B cell (primary cell): Measurements from ENCODE around the gene GPR33. TPM values are rescaled to one million over a fixed set of nuclear protein-coding genes. Genes with fewer than 3 reads are reported as not detected.

ENCODE experiments used
- ATAC-seq: fragments of 200-7000 bp; cut with Tn5 transposase; one replicate; pipeline ENCODE4 v1.10.0; 2021; ENCODE audit warnings: low read depth, mild to moderate bottlenecking, moderate number of reproducible peaks, moderate library complexity
- CTCF ChIA-PET: fragments of 350-600 bp; sonication (Branson Sonifier 250); formaldehyde crosslinking; loops from one replicate; lab custom pipeline; 2021; ENCODE audit warnings: antibody characterized with exemption, inconsistent platforms; lab: Charles Lee
- POLR2A ChIA-PET: fragments of 350-600 bp; sonication (Branson Sonifier 250); formaldehyde crosslinking; loops from one replicate; lab custom pipeline; 2021; ENCODE audit warnings: antibody characterized with exemption; lab: Charles Lee
- DNase-seq: peaks from one replicate; pipeline ENCODE4 v3.0.0; 2013
- H2AFZ ChIP-seq: 2 replicates; pipeline ENCODE4 v1.6.1; 2012; ENCODE audit warnings: mild to moderate bottlenecking, low read depth, low read length; ENCODE audit not compliant: insufficient read depth, poor library complexity, severe bottlenecking
- H3K27ac ChIP-seq, 2 donors: 1 replicate in 1 of 2; 2 replicates in 1 of 2; pipeline ENCODE4 v1.5.1; 2012 to 2013; ENCODE audit warnings: low read length in 2 of 2, mild to moderate bottlenecking in 2 of 2, moderate library complexity in 1 of 2
- H3K27me3 ChIP-seq, 4 experiments: fragments of 200-600 bp in 1 of 4; sonication (generic) in 1 of 4; replicated peaks in 1 of 4; 1 replicate in 2 of 4; 2 replicates in 2 of 4; pipeline versions ENCODE4 v1.6.1 to v1.7.0; 2013 to 2016; ENCODE audit warnings: low read length in 3 of 4, mild to moderate bottlenecking in 2 of 4, mixed read lengths in 1 of 4, moderate library complexity in 1 of 4; ENCODE audit not compliant: insufficient read depth in 4 of 4, control insufficient read depth in 3 of 4; ENCODE audit errors: control extremely low read depth in 1 of 4
- H3K36me3 ChIP-seq, 2 experiments: replicated peaks in 1 of 2; 1 replicate in 1 of 2; 2 replicates in 1 of 2; pipeline versions ENCODE4 v1.6.1 to v1.7.1; 2013; ENCODE audit warnings: low read length in 1 of 2; ENCODE audit not compliant: insufficient read depth in 2 of 2, control insufficient read depth in 1 of 2; ENCODE audit errors: control extremely low read depth in 1 of 2, extremely low read depth in 1 of 2
- H3K4me1 ChIP-seq, 2 donors: fragments of 200-600 bp in 1 of 2; sonication (generic) in 1 of 2; 1 replicate in 1 of 2; 2 replicates in 1 of 2; pipeline versions ENCODE4 v1.5.1 to v1.6.1; 2013 to 2017; ENCODE audit warnings: low read length in 2 of 2; ENCODE audit not compliant: control insufficient read depth in 2 of 2, insufficient read depth in 2 of 2
- H3K4me2 ChIP-seq: replicated peaks from 2 replicates; pipeline ENCODE3; 2012; ENCODE audit warnings: mild to moderate bottlenecking, low read depth, low read length; ENCODE audit not compliant: poor library complexity, severe bottlenecking
- H3K4me3 ChIP-seq, 5 experiments: fragments of 200-600 bp in 1 of 5; sonication (generic) in 1 of 5; 1 replicate in 3 of 5; 2 replicates in 2 of 5; pipeline versions ENCODE4 v1.5.1 to v1.7.0; 2011 to 2016; ENCODE audit warnings: low read length in 4 of 5, mild to moderate bottlenecking in 4 of 5, low read depth in 2 of 5, control low read depth in 1 of 5, moderate library complexity in 1 of 5; ENCODE audit not compliant: insufficient read depth in 1 of 5; ENCODE audit errors: control extremely low read depth in 1 of 5, extremely low read depth in 1 of 5
- H3K79me2 ChIP-seq: fragments of 200-600 bp; sonication (generic); one replicate; pipeline ENCODE4 v1.6.0; 2016; ENCODE audit warnings: low read length; ENCODE audit not compliant: control insufficient read depth, insufficient read depth
- H3K9ac ChIP-seq: fragments of 200-600 bp; sonication (generic); 2 replicates; pipeline ENCODE4 v1.6.1; 2017; ENCODE audit warnings: mild to moderate bottlenecking, low read length, moderate library complexity
- H3K9me3 ChIP-seq, 3 donors: one replicate each; pipeline versions ENCODE4 v1.6.1 to v1.7.1; 2013; ENCODE audit warnings: low read length in 2 of 3; ENCODE audit not compliant: control insufficient read depth in 2 of 3, insufficient read depth in 1 of 3; ENCODE audit errors: control extremely low read depth in 1 of 3
- H4K20me1 ChIP-seq: 2 replicates; pipeline ENCODE4 v1.6.0; 2012; ENCODE audit warnings: mild to moderate bottlenecking, low read length; ENCODE audit not compliant: insufficient read depth, control insufficient read depth, poor library complexity, severe bottlenecking
- H3K27ac Mint-ChIP-seq: one replicate; pipeline ENCODE4 v1.8.0; 2021; ENCODE audit warnings: mixed read lengths
- H3K27me3 Mint-ChIP-seq: one replicate; pipeline ENCODE4 v1.8.0; 2021; ENCODE audit warnings: mixed read lengths
- H3K4me1 Mint-ChIP-seq: one replicate; pipeline ENCODE4 v1.8.0; 2021; ENCODE audit warnings: mixed read lengths
- H3K4me3 Mint-ChIP-seq: one replicate; pipeline ENCODE4 v1.8.0; 2021; ENCODE audit warnings: mixed read lengths
- H3K9me3 Mint-ChIP-seq: one replicate; pipeline ENCODE4 v1.8.0; 2022; ENCODE audit warnings: mixed read lengths; ENCODE audit not compliant: insufficient read depth
- CTCF ChIP-seq: fragments of 200-600 bp; IDR thresholded peaks from one replicate; pipeline ENCODE4 v1.8.0; 2022; ENCODE audit warnings: antibody characterized with exemption, mild to moderate bottlenecking
- EZH2 ChIP-seq: IDR thresholded peaks from 2 replicates; pipeline ENCODE4 v1.6.1; 2012; ENCODE audit warnings: borderline replicate concordance, low read depth, mild to moderate bottlenecking, moderate library complexity, low read length; ENCODE audit not compliant: insufficient read depth, poor library complexity, severe bottlenecking
- WGBS: methylation state at CpG from one replicate; pipeline ENCODE4 v1.1.5; 2013; ENCODE audit warnings: missing lambda C conversion rate; ENCODE audit not compliant: insufficient coverage; 5-methylcytosine and 5-hydroxymethylcytosine counted together
- intact Hi-C: fragments of 100-400 bp; cut with micrococcal nuclease; formaldehyde crosslinking; loops from one replicate; pipeline ENCODE4 v1.10.0; 2022
- polyA plus RNA-seq: library from polyadenylated mRNA; depleted of rRNA; stranded (reverse); fragments of >200 nt; gene quantifications from 2 replicates; pipeline ENCODE4 v1.2.3, GENCODE V29; 2012
- total RNA-seq, 2 donors: library from RNA; stranded (reverse); fragments of 120-200 nt in 1 of 2; gene quantifications; 1 replicate in 1 of 2; 2 replicates in 1 of 2; pipeline versions ENCODE4 v1.2.3 to v1.2.4, GENCODE V29; 2013 to 2022

Gene GPR33
- total and polyA plus RNA-seq, 2 donors (not counting 1 experiment from before 2014, with no cell fraction given) = not detected

GRCh38 chr14:31508135-31508534 is 20.3 kb upstream of the GPR33 start:
- Mint-ChIP-seq H3K4me1 (no peaks in the 10 kb centered on the region), H3K9me3 (no peaks in the 10 kb centered on the region), H3K27me3 (no peaks in the 10 kb centered on the region), H3K27ac (no peak overlapping the region), H3K4me3 (no peak overlapping the region)
- no peaks in the 10 kb centered on the region for H4K20me1 ChIP-seq
- CTCF ChIA-PET = interaction anchor here (1.1 kb wide), 1 partner anchor 745 kb away, joined by 3 read pairs; no protein-coding TSS in a partner anchor
- H3K4me1 ChIP-seq = no peaks in the 10 kb centered on the region
- H3K4me2 ChIP-seq = no peak overlapping the region
- no peak overlapping the region for H3K27ac ChIP-seq
- POLR2A ChIA-PET = no interaction called here
- WGBS = 81% methylated on average over 5 of the region's 5 CpGs
- H3K9me3 ChIP-seq = no peaks in the 10 kb centered on the region
- no peaks in the 10 kb centered on the region for H3K27me3 ChIP-seq
- intact Hi-C loops = no loop called here
- no peak for DNase-seq
- no peaks in the 10 kb centered on the region for H3K79me2 ChIP-seq
- ATAC-seq = no peak
- H2AFZ ChIP-seq = no peak overlapping the region
- no peak overlapping the region for H3K4me3 ChIP-seq
- no peak overlapping the region for H3K9ac ChIP-seq
- TF ChIP-seq CTCF (no peak), EZH2 (no peak)
- no peaks in the 10 kb centered on the region for H3K36me3 ChIP-seq

GRCh38 chr14:31505411-31505810 is 17.6 kb upstream of the GPR33 start:
- TF ChIP-seq CTCF (no peak), EZH2 (no peak)
- no peak for DNase-seq
- Histone ChIP-seq H3K9me3 (no peaks in the 10 kb centered on the region), H2AFZ (no peak overlapping the region), H3K36me3 (no peaks in the 10 kb centered on the region), H4K20me1 (no peaks in the 10 kb centered on the region), H3K27ac (no peak overlapping the region), H3K79me2 (no peaks in the 10 kb centered on the region), H3K27me3 (no peaks in the 10 kb centered on the region), H3K4me1 (no peaks in the 10 kb centered on the region), H3K4me3 (no peak overlapping the region), H3K9ac (no peak overlapping the region), H3K4me2 (no peak overlapping the region)
- ChIA-PET POLR2A (no interaction called here), CTCF (interaction anchor here (1.0 to 1.6 kb wide), 6 partner anchors 9 to 754 kb away, joined by 3 to 6 read pairs (median 4); partner anchors contain the start of gene GPR33)
- ATAC-seq = no peak
- WGBS = no CpG with 5 or more reads among the region's 1 CpG
- intact Hi-C loops = no loop called here
- Mint-ChIP-seq H3K4me1 (no peaks in the 10 kb centered on the region), H3K27me3 (no peaks in the 10 kb centered on the region), H3K9me3 (no peaks in the 10 kb centered on the region), H3K27ac (no peak overlapping the region), H3K4me3 (no peak overlapping the region)
